MM.1S (cell line): ENCODE measurements around the gene SPIB.
"Not testable (repeated sequence)": the region's sequence is repeated elsewhere in the genome, so short reads cannot be mapped to it uniquely, and the experiment has no call there.

Experiments
- DNase-seq: peaks from one replicate; pipeline ENCODE4 v3.0.0-alpha.2; 2015
- H2AFZ ChIP-seq: fragments of 300-600 bp; sonication (generic); 2 replicates; pipeline ENCODE4 v1.6.0; 2016; ENCODE audit warnings: antibody characterized with exemption, low read length
- H3F3A ChIP-seq: fragments of 300-600 bp; sonication (generic); 2 replicates; pipeline ENCODE4 v1.6.1; 2016; ENCODE audit warnings: mild to moderate bottlenecking, antibody characterized with exemption, low read length, moderate library complexity, mixed read lengths; ENCODE audit not compliant: insufficient read depth
- H3K27ac ChIP-seq: fragments of 300-600 bp; sonication (generic); 2 replicates; pipeline ENCODE4 v1.5.1; 2016; ENCODE audit warnings: mild to moderate bottlenecking, low read length
- H3K27me3 ChIP-seq: fragments of 300-600 bp; sonication (generic); replicated peaks from 2 replicates; pipeline ENCODE4 v1.6.0; 2016; ENCODE audit warnings: low read length; ENCODE audit not compliant: insufficient read depth
- H3K36me3 ChIP-seq: fragments of 300-600 bp; sonication (generic); replicated peaks from 2 replicates; pipeline ENCODE4 v1.6.1; 2016; ENCODE audit warnings: mild to moderate bottlenecking, low read length, mixed read lengths; ENCODE audit not compliant: insufficient read depth
- H3K4me1 ChIP-seq: fragments of 300-600 bp; sonication (generic); 2 replicates; pipeline ENCODE4 v1.6.1; 2016; ENCODE audit warnings: low read length, mixed read lengths
- H3K4me2 ChIP-seq: fragments of 300-600 bp; sonication (generic); 2 replicates; pipeline ENCODE4 v1.6.0; 2016; ENCODE audit warnings: low read depth, low read length
- H3K4me3 ChIP-seq: fragments of 300-600 bp; sonication (generic); 2 replicates; pipeline ENCODE4 v1.5.1; 2016; ENCODE audit warnings: low read length, mixed read lengths
- H3K79me2 ChIP-seq: fragments of 300-600 bp; sonication (generic); 2 replicates; pipeline ENCODE4 v1.6.1; 2016; ENCODE audit warnings: mixed run types, low read length, mixed read lengths
- H3K9ac ChIP-seq: fragments of 300-600 bp; sonication (generic); 2 replicates; pipeline ENCODE4 v1.6.1; 2016; ENCODE audit warnings: low read length, mixed read lengths
- H3K9me2 ChIP-seq: fragments of 300-600 bp; sonication (generic); replicated peaks from 2 replicates; pipeline ENCODE4 v1.6.1; 2016; ENCODE audit warnings: mild to moderate bottlenecking, low read length, mixed read lengths; ENCODE audit not compliant: insufficient read depth
- H3K9me3 ChIP-seq: fragments of 300-600 bp; sonication (generic); replicated peaks from 2 replicates; pipeline ENCODE4 v1.6.1; 2016; ENCODE audit warnings: mild to moderate bottlenecking, low read length, mixed read lengths; ENCODE audit not compliant: insufficient read depth
- H4K20me1 ChIP-seq: fragments of 300-600 bp; sonication (generic); 2 replicates; pipeline ENCODE4 v1.6.1; 2016; ENCODE audit warnings: mild to moderate bottlenecking, low read length, moderate library complexity, mixed read lengths; ENCODE audit not compliant: insufficient read depth
- EZH2 ChIP-seq: fragments of 300-600 bp; sonication (generic); optimal IDR thresholded peaks from 2 replicates; pipeline ENCODE3; 2017; ENCODE audit warnings: low read depth, mild to moderate bottlenecking, antibody characterized with exemption, low read length, mixed read lengths
- EZH2phosphoT487 ChIP-seq: fragments of 300-600 bp; sonication (generic); IDR thresholded peaks from 2 replicates; pipeline ENCODE4 v1.6.1; 2018; ENCODE audit warnings: antibody characterized with exemption, low read length
- TF ChIP-seq, protein P1 (sequence below): fragments of 300-600 bp; sonication (generic); IDR thresholded peaks from 2 replicates; pipeline ENCODE4 v1.5.1; 2016; ENCODE audit warnings: antibody characterized with exemption, low read length, mixed read lengths

The SPIB gene

DNA sequence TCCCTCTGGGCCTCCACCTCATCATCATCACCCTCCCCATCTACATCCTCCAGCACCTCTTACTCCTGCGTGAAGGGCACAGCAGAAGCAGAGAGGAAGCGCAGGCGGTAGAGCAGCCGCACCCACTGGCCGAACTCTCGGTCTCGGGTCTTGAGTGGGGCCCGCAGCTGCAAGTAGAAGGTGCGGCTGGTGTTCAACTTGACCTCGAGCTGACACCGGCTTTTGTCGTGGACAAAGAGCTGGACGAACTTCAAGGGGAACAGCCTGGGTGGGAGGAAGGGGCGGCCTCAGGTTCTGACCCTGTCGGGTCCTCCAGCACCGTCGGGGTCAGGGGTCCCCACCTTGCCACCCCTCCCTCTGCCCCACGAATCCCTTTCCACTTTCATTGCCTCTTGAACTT is 48.8 kb downstream of the SPIB start:
- Histone ChIP-seq H3K9me2 (no peaks in the 10 kb centered on the region), H3K36me3 (no peaks in the 10 kb centered on the region), H3K27me3 (peaks cover 76% of the 10 kb centered on the region), H3K9me3 (no peaks in the 10 kb centered on the region), H3K27ac (no peak overlapping the region), H3K9ac (no peak overlapping the region), H3K4me3 (no peak overlapping the region), H3K79me2 (no peaks in the 10 kb centered on the region), H2AFZ (no peak overlapping the region), H3K4me2 (no peak overlapping the region), H4K20me1 (no peaks in the 10 kb centered on the region), H3K4me1 (no peaks in the 10 kb centered on the region), H3F3A (no peaks in the 10 kb centered on the region)
- TF ChIP-seq, protein P1, sequence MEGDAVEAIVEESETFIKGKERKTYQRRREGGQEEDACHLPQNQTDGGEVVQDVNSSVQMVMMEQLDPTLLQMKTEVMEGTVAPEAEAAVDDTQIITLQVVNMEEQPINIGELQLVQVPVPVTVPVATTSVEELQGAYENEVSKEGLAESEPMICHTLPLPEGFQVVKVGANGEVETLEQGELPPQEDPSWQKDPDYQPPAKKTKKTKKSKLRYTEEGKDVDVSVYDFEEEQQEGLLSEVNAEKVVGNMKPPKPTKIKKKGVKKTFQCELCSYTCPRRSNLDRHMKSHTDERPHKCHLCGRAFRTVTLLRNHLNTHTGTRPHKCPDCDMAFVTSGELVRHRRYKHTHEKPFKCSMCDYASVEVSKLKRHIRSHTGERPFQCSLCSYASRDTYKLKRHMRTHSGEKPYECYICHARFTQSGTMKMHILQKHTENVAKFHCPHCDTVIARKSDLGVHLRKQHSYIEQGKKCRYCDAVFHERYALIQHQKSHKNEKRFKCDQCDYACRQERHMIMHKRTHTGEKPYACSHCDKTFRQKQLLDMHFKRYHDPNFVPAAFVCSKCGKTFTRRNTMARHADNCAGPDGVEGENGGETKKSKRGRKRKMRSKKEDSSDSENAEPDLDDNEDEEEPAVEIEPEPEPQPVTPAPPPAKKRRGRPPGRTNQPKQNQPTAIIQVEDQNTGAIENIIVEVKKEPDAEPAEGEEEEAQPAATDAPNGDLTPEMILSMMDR = no peak
- TF ChIP-seq EZH2phosphoT487 (no peak), EZH2 (no peak)
- no peak for DNase-seq

DNA sequence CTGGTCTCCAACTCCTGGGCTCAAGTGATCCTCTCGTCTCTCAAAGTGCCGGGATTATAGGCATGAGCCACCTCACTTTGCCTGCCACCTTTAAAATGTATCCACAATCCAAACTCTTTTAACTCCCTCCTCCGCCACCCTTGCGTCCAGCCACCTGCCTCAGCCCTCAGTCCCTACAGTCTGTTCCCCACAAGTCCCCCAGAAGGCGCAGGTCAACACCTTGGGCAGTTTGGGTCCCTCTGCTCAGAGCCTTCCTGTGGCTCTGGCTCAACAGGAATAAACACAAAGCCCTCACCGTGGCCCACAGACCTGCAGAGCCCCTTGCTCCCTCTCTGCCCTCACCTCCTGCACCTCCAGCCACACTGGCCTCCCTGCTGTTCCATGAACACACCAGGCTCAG is 50.1 kb downstream of the SPIB start:
- Histone ChIP-seq H3K4me2 (no peak overlapping the region), H3F3A (no peaks in the 10 kb centered on the region), H3K4me1 (no peaks in the 10 kb centered on the region), H3K9ac (no peak overlapping the region), H3K9me3 (no peaks in the 10 kb centered on the region), H3K79me2 (no peaks in the 10 kb centered on the region), H4K20me1 (no peaks in the 10 kb centered on the region), H2AFZ (no peak overlapping the region), H3K4me3 (no peak overlapping the region), H3K27me3 (peaks cover 70% of the 10 kb centered on the region), H3K36me3 (no peaks in the 10 kb centered on the region), H3K27ac (no peak overlapping the region), H3K9me2 (no peaks in the 10 kb centered on the region)
- TF ChIP-seq, protein P1 = no peak
- no peak for TF ChIP-seq EZH2
- no peak for TF ChIP-seq EZH2phosphoT487
- DNase-seq = no peak

DNA sequence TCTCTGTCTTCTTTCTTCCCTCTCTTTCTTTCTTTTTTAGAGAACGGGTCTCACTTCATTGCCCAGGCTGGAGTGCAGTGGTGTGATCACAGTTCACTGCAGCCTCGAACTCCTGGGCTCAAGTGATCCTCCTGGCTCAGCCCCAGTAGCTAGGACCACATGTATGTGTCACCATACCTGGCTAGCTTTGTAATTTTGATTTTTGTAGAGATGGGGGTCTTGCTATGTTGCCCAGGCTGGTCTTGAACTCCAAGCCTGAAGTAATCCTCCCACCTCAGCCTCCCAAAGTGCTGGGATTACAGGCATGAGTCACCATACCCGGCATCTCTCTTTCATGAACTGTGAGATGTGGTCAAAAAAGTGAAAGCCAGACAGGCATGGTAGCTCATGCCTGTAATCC is 54.6 kb downstream of the SPIB start:
- not testable (repeated sequence) for H3K27ac ChIP-seq, H3K9me2 ChIP-seq, DNase-seq, H3K9ac ChIP-seq, H3K9me3 ChIP-seq, H2AFZ ChIP-seq, H3K4me3 ChIP-seq, H3F3A ChIP-seq, H4K20me1 ChIP-seq, H3K36me3 ChIP-seq, H3K4me1 ChIP-seq, H3K4me2 ChIP-seq
- H3K27me3 ChIP-seq = peaks cover 27% of the 10 kb centered on the region
- H3K79me2 ChIP-seq = peaks cover 18% of the 10 kb centered on the region

DNA sequence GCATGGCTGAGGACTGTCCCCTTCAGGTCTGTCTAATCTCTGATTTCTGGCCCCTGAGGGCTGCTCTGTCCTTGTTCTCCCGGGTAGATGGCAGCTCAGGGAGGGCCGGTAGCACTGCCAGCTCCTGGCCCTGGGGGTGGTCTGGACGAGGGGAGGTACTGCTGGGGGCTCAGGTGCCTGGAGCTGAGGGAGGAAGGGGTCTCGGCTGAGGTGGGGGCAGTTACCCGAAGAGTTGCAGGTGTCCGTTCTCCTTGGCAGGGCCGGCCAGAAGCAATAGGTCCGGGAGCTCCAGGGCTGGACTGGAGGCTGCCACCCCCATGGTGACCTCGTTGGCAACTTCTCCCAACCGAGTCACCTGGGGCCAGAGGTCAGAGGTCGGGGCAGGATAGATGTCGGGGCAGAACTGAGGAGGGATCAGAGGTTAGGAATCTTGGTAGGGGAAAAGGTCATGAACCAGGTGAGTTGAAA is 56.4 kb downstream of the SPIB start:
- H2AFZ ChIP-seq = no peak overlapping the region
- no peaks in the 10 kb centered on the region for H3K9me3 ChIP-seq
- H3K27ac ChIP-seq = no peak overlapping the region
- H3K4me1 ChIP-seq = no peaks in the 10 kb centered on the region
- DNase-seq = no peak
- TF ChIP-seq, protein P1 = no peak
- TF ChIP-seq EZH2 = no peak
- TF ChIP-seq EZH2phosphoT487 = no peak
- no peak overlapping the region for H3K9ac ChIP-seq
- H3K36me3 ChIP-seq = no peaks in the 10 kb centered on the region
- H3K4me3 ChIP-seq = no peak overlapping the region
- H3K27me3 ChIP-seq = peaks cover 10% of the 10 kb centered on the region; the same call in 1 of the 2 replicates
- H3F3A ChIP-seq = peaks cover 5% of the 10 kb centered on the region; the same call in 1 of the 2 replicates
- H3K9me2 ChIP-seq = no peaks in the 10 kb centered on the region
- peaks cover 3% of the 10 kb centered on the region; the same call in 1 of the 2 replicates for H4K20me1 ChIP-seq
- peaks cover 31% of the 10 kb centered on the region for H3K79me2 ChIP-seq
- no peak overlapping the region for H3K4me2 ChIP-seq
